Measurements from ENCODE around the gene IGSF22. TPM values are rescaled to one million over a fixed set of nuclear protein-coding genes. Genes with fewer than 3 reads are reported as not detected.

IGSF22 gene
- total and polyA plus RNA-seq, 8 donors, result 0.18 to 8.3 (median 0.56) TPM; not detected in 4

DNA sequence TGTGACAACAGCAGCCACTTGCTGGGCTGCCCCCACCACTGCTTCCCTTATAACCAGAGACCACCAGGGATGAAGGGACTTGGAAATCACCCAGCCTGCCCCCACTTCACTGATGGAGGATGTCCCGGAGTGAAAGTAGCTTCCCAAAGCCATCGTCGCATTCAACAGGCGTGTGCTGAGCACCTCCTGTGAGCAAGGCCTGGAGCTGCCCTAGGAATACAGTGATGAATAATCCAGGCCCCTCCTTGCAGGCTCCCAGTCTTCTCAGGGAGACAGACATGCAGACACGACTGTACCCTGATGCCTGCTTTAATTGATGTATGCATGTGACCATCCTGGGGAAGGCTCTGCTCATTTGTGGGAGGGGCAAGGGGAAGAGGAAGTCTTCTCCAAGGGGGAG, 43.0 kb upstream of the IGSF22 start:
- peaks cover 0 to 33% (median 0%) of the 10 kb centered on the region in 3 donors for H3K27me3 ChIP-seq
- H3K4me1 ChIP-seq, result no peaks in the 10 kb centered on the region
- no peak for DNase-seq
- H3K27ac ChIP-seq, result no peak overlapping the region
- 76 to 85% (median 82%) methylated on average over 5 of the region's 5 CpGs for WGBS, 5 donors
- no peaks in the 10 kb centered on the region for H3K9me3 ChIP-seq
- no peaks in the 10 kb centered on the region for H3K36me3 ChIP-seq
- TF ChIP-seq POLR2A (IDR thresholded peaks at IDR 0.05), result no peak
- TF ChIP-seq POLR2AphosphoS5 (IDR thresholded peaks at IDR 0.05), result no peak
- no peak for TF ChIP-seq EP300 (IDR thresholded peaks at IDR 0.05)
- TF ChIP-seq, protein P1, sequence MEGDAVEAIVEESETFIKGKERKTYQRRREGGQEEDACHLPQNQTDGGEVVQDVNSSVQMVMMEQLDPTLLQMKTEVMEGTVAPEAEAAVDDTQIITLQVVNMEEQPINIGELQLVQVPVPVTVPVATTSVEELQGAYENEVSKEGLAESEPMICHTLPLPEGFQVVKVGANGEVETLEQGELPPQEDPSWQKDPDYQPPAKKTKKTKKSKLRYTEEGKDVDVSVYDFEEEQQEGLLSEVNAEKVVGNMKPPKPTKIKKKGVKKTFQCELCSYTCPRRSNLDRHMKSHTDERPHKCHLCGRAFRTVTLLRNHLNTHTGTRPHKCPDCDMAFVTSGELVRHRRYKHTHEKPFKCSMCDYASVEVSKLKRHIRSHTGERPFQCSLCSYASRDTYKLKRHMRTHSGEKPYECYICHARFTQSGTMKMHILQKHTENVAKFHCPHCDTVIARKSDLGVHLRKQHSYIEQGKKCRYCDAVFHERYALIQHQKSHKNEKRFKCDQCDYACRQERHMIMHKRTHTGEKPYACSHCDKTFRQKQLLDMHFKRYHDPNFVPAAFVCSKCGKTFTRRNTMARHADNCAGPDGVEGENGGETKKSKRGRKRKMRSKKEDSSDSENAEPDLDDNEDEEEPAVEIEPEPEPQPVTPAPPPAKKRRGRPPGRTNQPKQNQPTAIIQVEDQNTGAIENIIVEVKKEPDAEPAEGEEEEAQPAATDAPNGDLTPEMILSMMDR (IDR thresholded peaks at IDR 0.05), result no peak
- no peak overlapping the region for H3K4me3 ChIP-seq
- intact Hi-C loops (cut with DNase I; ENCODE audit: low total_unique reads), result no loop called here

- Histone ChIP-seq H3K27me3 (peaks cover 0 to 33% (median 0%) of the 10 kb centered on the region in 3 donors), H3K4me1 (no peaks in the 10 kb centered on the region), H3K27ac (no peak overlapping the region), H3K36me3 (no peaks in the 10 kb centered on the region), H3K4me3 (no peak overlapping the region), H3K9me3 (no peaks in the 10 kb centered on the region)
- no peak for DNase-seq
- TF ChIP-seq, protein P1 (IDR thresholded peaks at IDR 0.05), result no peak
- no peak for TF ChIP-seq POLR2AphosphoS5 (IDR thresholded peaks at IDR 0.05)
- TF ChIP-seq POLR2A (IDR thresholded peaks at IDR 0.05), result no peak
- TF ChIP-seq EP300 (IDR thresholded peaks at IDR 0.05), result no peak
- 68 to 75% (median 71%) methylated on average over 4 of the region's 4 CpGs for WGBS, 5 donors
- intact Hi-C loops (cut with DNase I; ENCODE audit: low total_unique reads), result no loop called here
Observed at GRCh38 chr11:18768472-18768901, 42.5 kb upstream of the IGSF22 start.

- Histone ChIP-seq H3K36me3 (no peaks in the 10 kb centered on the region), H3K27me3 (peaks cover 0 to 11% (median 0%) of the 10 kb centered on the region in 3 donors), H3K4me1 (no peaks in the 10 kb centered on the region), H3K9me3 (no peaks in the 10 kb centered on the region), H3K4me3 (no peak overlapping the region), H3K27ac (no peak overlapping the region)
- WGBS, 5 donors, result 85 to 98% (median 89%) methylated on average over 2 of the region's 2 CpGs
- intact Hi-C loops (cut with DNase I; ENCODE audit: low total_unique reads), result no loop called here
- TF ChIP-seq POLR2A (IDR thresholded peaks at IDR 0.05) (no peak), POLR2AphosphoS5 (IDR thresholded peaks at IDR 0.05) (no peak), EP300 (IDR thresholded peaks at IDR 0.05) (no peak)
- TF ChIP-seq, protein P1 (IDR thresholded peaks at IDR 0.05), result no peak
- DNase-seq, result no peak
Observed at GRCh38 chr11:18766015-18766414, 40.0 kb upstream of the IGSF22 start.

GRCh38 chr11:18765554-18765953, 39.6 kb upstream of the IGSF22 start:
- TF ChIP-seq EP300 (IDR thresholded peaks at IDR 0.05) (no peak), POLR2A (IDR thresholded peaks at IDR 0.05) (no peak), POLR2AphosphoS5 (IDR thresholded peaks at IDR 0.05) (no peak)
- TF ChIP-seq, protein P1 (IDR thresholded peaks at IDR 0.05), result no peak
- intact Hi-C loops (cut with DNase I; ENCODE audit: low total_unique reads), result no loop called here
- Histone ChIP-seq H3K9me3 (no peaks in the 10 kb centered on the region), H3K27ac (no peak overlapping the region), H3K4me3 (no peak overlapping the region), H3K36me3 (no peaks in the 10 kb centered on the region), H3K4me1 (no peaks in the 10 kb centered on the region), H3K27me3 (peaks cover 0 to 6% (median 0%) of the 10 kb centered on the region in 3 donors)
- 57 to 66% (median 59%) methylated on average over 6 of the region's 6 CpGs for WGBS, 5 donors
- DNase-seq, result no peak

Data from stomach (tissue), 9 donors.